Spleen (tissue), 7 donors: ENCODE measurements around the gene ADORA2B.

ENCODE experiments used
- POLR2A ChIP-seq, 3 donors: fragments of 450-650 bp; IDR thresholded peaks; one replicate each; pipeline ENCODE4 v1.5.1; 2017; ENCODE audit warnings: antibody characterized with exemption in 3 of 3, mild to moderate bottlenecking in 1 of 3
- POLR2AphosphoS5 ChIP-seq, 3 donors: sonication (generic); formaldehyde crosslinking; IDR thresholded peaks; one replicate each; pipeline ENCODE4 v1.5.1; 2017; ENCODE audit warnings: antibody characterized with exemption in 3 of 3
- TF ChIP-seq, protein P1 (sequence below), 11 experiments: fragments of 200-600 bp in 7 of 11; fragments of 450-650 bp in 4 of 11; sonication (generic) in 4 of 11; IDR thresholded peaks in 8 of 11; conservative IDR thresholded peaks in 3 of 11; 1 replicate in 7 of 11; 2 replicates in 4 of 11; pipeline versions ENCODE4 v1.4.0 to v1.8.0; 2016 to 2021; ENCODE audit warnings: antibody characterized with exemption in 11 of 11, inconsistent platforms in 4 of 11, mild to moderate bottlenecking in 1 of 11
- donor health status: DM: no; HTN: no; CAD: no; lungs with moderate emphysema.
- donor health status: DM: no; HTN: no; CAD: no.
- donor health status: DM: no; HTN: no; CAD: no.

DNA sequence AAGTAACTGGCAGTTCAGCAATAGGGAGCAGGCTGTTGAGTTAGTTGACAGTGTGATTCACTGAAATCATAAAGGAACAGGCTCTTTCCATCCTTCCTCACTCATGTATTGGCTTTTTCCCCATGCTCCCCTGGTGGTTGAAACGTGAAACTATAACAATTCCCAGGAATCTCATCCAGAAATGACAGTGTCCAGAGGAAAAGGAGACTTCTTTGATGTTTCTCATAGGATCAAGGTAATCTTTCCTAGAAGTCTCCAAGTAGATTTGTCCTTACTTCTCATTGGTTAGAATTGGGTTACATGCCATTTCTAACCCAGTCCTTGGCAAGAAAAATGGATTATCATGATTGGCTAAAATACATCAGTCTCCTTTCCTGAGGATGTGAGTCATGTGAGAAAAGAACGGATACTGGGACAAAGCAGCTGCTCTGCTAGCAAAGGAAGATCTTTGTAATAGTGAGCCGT, 69.0 kb downstream of the ADORA2B start:
- TF ChIP-seq POLR2A (IDR thresholded peaks at IDR 0.05) (no peak), POLR2AphosphoS5 (IDR thresholded peaks at IDR 0.05) (peak in 1 of 3 donors; percentile 41)
- TF ChIP-seq, protein P1, sequence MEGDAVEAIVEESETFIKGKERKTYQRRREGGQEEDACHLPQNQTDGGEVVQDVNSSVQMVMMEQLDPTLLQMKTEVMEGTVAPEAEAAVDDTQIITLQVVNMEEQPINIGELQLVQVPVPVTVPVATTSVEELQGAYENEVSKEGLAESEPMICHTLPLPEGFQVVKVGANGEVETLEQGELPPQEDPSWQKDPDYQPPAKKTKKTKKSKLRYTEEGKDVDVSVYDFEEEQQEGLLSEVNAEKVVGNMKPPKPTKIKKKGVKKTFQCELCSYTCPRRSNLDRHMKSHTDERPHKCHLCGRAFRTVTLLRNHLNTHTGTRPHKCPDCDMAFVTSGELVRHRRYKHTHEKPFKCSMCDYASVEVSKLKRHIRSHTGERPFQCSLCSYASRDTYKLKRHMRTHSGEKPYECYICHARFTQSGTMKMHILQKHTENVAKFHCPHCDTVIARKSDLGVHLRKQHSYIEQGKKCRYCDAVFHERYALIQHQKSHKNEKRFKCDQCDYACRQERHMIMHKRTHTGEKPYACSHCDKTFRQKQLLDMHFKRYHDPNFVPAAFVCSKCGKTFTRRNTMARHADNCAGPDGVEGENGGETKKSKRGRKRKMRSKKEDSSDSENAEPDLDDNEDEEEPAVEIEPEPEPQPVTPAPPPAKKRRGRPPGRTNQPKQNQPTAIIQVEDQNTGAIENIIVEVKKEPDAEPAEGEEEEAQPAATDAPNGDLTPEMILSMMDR (IDR thresholded peaks at IDR 0.05 in 8 of 11, conservative IDR thresholded peaks at IDR 0.05 in 3 of 11) = peak in 5 of 11 experiments; percentile 13 to 41 (median 37)
